BJ (cell line): ENCODE results near the gene PCNX2. TPM values are rescaled to one million over a fixed set of nuclear protein-coding genes. Genes with fewer than 3 reads are reported as not detected.
A peak's percentile ranks its signal among the peaks of the same experiment; 100 is the strongest.

Experiments used
- CTCF ChIA-PET: fragments of 350-600 bp; formaldehyde crosslinking; extraction: SDS; loops from one replicate; lab custom pipeline; 2021; ENCODE audit warnings: antibody characterized with exemption, inconsistent platforms; lab: Yijun Ruan, JAX
- POLR2A ChIA-PET: fragments of 300-600 bp; sonication (Branson Sonifier 250); formaldehyde crosslinking; extraction: SDS; loops from one replicate; lab custom pipeline; 2021; ENCODE audit warnings: antibody characterized with exemption; lab: Charles Lee
- DNase-seq: peaks from one replicate; pipeline ENCODE4 v3.0.0-alpha.2; 2011; ENCODE audit warnings: low read depth
- H3K27me3 ChIP-seq: 2 replicates; pipeline ENCODE4 v1.6.0; 2011; ENCODE audit warnings: low read length; ENCODE audit not compliant: control insufficient read depth, insufficient read depth
- H3K36me3 ChIP-seq: 2 replicates; pipeline ENCODE4 v1.5.1; 2011; ENCODE audit warnings: low read length; ENCODE audit not compliant: control insufficient read depth, insufficient read depth
- H3K4me3 ChIP-seq: 2 replicates; pipeline ENCODE4 v1.5.1; 2011; ENCODE audit warnings: low read depth, mild to moderate bottlenecking, control low read depth, low read length
- polyA plus RNA-seq: library from polyadenylated mRNA; depleted of rRNA; stranded (reverse); fragments of >200 nt; gene quantifications from 2 replicates; pipeline ENCODE4 v1.2.3, GENCODE V29; 2011
- TF ChIP-seq, protein P1 (sequence below): IDR thresholded peaks from 2 replicates; pipeline ENCODE4 v1.5.1; 2011; ENCODE audit warnings: low read depth, mild to moderate bottlenecking, control low read depth, inconsistent platforms, low read length, moderate library complexity; ENCODE audit not compliant: insufficient read depth

Gene PCNX2
- polyA plus RNA-seq, 1 experiment = 10.1 TPM

DNA sequence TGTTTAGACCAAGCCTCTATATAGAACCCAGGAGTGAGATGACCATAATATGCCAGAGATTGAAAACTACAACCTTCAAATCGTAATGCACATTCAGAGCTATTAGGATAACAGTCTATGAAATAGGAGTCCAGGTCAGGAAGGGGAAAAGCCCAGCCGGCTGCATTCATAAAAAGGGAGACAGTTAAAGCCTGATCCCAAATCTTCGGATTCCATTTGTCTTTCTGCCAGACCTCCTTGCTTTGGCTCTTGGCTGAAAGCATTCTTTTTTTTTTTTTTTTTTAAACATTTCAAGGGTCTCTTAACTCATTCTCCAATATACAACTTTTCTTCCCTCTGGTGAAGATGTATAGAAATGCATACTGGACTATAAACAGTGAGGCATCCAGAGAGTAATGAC is 264.0 kb downstream of the PCNX2 start:
- CTCF ChIA-PET = no interaction called here

GRCh38 chr1:233027046-233027445 is 268.5 kb downstream of the PCNX2 start:
- H3K4me3 ChIP-seq = no peak overlapping the region
- TF ChIP-seq, protein P1, sequence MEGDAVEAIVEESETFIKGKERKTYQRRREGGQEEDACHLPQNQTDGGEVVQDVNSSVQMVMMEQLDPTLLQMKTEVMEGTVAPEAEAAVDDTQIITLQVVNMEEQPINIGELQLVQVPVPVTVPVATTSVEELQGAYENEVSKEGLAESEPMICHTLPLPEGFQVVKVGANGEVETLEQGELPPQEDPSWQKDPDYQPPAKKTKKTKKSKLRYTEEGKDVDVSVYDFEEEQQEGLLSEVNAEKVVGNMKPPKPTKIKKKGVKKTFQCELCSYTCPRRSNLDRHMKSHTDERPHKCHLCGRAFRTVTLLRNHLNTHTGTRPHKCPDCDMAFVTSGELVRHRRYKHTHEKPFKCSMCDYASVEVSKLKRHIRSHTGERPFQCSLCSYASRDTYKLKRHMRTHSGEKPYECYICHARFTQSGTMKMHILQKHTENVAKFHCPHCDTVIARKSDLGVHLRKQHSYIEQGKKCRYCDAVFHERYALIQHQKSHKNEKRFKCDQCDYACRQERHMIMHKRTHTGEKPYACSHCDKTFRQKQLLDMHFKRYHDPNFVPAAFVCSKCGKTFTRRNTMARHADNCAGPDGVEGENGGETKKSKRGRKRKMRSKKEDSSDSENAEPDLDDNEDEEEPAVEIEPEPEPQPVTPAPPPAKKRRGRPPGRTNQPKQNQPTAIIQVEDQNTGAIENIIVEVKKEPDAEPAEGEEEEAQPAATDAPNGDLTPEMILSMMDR = no peak
- H3K27me3 ChIP-seq = no peaks in the 10 kb centered on the region
- CTCF ChIA-PET = no interaction called here
- POLR2A ChIA-PET = no interaction called here
- no peak for DNase-seq
- H3K36me3 ChIP-seq = 0 out of 2 replicates have a peak, but pooled peaks cover 1% of the 10 kb centered on the region

More for the DNA sequence above, 264.0 kb downstream of the PCNX2 start:
- Histone ChIP-seq H3K4me3 (no peak overlapping the region), H3K36me3 (no peaks in the 10 kb centered on the region), H3K27me3 (no peaks in the 10 kb centered on the region)
- POLR2A ChIA-PET = interaction anchor here (0.7 kb wide), 1 partner anchor 411 kb away, joined by 3 read pairs; no protein-coding TSS in a partner anchor
- TF ChIP-seq, protein P1 = no peak
- no peak for DNase-seq

- ChIA-PET POLR2A (no interaction called here), CTCF (interaction anchor here (0.6 to 1.3 kb wide), 6 partner anchors 14 to 558 kb away, joined by 3 to 4 read pairs (median 3); no protein-coding TSS in a partner anchor)
- H3K27me3 ChIP-seq = no peaks in the 10 kb centered on the region
- TF ChIP-seq, protein P1 = no peak
- H3K4me3 ChIP-seq = no peak overlapping the region
- H3K36me3 ChIP-seq = 0 out of 2 replicates have a peak, but pooled peaks cover 1% of the 10 kb centered on the region
- DNase-seq = no peak
Observed at GRCh38 chr1:233025567-233025966, 270.0 kb downstream of the PCNX2 start.

- no peak overlapping the region for H3K4me3 ChIP-seq
- DNase-seq = no peak
- H3K27me3 ChIP-seq = no peaks in the 10 kb centered on the region
- TF ChIP-seq, protein P1 = peak; percentile 51
- CTCF ChIA-PET = interaction anchor here (0.6 to 1.6 kb wide), 8 partner anchors 10 to 557 kb away, joined by 3 to 6 read pairs (median 4); no protein-coding TSS in a partner anchor
- POLR2A ChIA-PET = no interaction called here
- H3K36me3 ChIP-seq = 0 out of 2 replicates have a peak, but pooled peaks cover 1% of the 10 kb centered on the region
Observed at GRCh38 chr1:233025157-233025556, 270.4 kb downstream of the PCNX2 start.

DNA sequence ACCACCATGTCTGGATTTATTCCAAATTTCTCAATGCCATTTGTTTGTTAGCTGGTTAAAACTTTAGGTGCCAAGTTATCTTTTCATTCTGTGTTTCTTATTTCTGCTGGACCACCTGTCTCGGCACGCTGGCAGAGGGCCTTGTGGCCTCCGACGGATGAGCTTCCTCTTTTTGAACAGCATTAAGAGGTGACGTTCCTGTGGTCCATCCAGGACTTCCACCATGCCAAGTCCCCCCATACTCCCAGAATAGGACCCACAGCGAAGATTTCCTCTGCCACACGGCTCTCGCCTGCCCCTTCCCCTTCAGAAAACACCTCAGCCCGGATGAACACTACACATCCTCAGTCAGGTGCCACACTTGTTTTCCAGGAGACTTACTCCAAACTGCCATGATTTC is 271.3 kb downstream of the PCNX2 start:
- H3K4me3 ChIP-seq = no peak overlapping the region
- no peaks in the 10 kb centered on the region for H3K27me3 ChIP-seq
- ChIA-PET CTCF (interaction anchor here (0.6 to 1.6 kb wide), 4 partner anchors 11 to 297 kb away, joined by 3 to 6 read pairs (median 4); no protein-coding TSS in a partner anchor), POLR2A (no interaction called here)
- no peak for DNase-seq
- 0 out of 2 replicates have a peak, but pooled peaks cover 1% of the 10 kb centered on the region for H3K36me3 ChIP-seq
- TF ChIP-seq, protein P1 = no peak
